GM18519 (cell line): ENCODE measurements around the gene HSPB2.

Experiments used
- ATAC-seq: cut with Tn5 transposase; IDR thresholded peaks from one replicate; pipeline ENCODE4 v1.9.1; 2021; ENCODE audit warnings: mild to moderate bottlenecking, moderate library complexity; ENCODE audit not compliant: unreplicated experiment, low FRiP score

The HSPB2 gene

DNA sequence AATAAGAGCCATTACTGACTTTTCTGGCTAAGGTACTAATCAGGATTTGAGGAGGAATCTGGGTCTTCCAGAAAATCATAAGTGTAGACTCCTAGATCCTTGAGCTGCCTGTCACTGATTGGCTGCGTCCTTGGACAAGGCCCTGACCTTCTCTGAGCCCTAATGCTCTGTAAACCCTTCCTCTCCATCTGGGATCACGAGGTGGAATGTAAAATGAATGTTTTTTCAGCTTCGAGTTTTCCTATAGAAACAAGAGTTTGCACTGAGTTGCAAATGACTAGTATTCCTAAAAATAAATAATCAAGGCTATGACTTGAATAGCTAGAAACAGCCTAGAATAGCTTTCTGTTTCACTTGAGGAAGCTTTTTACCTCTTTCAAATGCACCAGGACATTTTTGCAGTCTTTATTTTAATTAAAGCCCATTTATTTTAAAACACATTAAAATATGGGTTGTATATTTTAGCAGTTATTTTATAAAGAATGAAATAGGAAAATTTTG lies 23.6 kb downstream of the HSPB2 start:
- ATAC-seq, result no peak

DNA sequence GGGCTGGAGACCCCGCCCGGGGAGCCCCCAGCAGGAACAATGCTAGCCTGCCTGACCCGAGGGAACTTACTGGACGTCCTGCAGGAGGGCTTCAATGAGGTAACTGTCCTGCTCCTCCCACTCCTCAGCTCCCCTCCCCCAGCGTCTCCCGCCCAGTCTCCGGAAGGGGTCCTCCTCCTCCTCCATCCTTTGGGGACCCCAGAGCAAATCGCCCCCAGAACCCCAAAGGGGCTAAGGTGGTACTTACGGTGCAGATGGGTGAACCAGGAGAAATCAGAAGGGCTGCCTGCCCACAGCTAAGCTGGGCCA lies 24.9 kb downstream of the HSPB2 start:
- ATAC-seq, result no peak

DNA sequence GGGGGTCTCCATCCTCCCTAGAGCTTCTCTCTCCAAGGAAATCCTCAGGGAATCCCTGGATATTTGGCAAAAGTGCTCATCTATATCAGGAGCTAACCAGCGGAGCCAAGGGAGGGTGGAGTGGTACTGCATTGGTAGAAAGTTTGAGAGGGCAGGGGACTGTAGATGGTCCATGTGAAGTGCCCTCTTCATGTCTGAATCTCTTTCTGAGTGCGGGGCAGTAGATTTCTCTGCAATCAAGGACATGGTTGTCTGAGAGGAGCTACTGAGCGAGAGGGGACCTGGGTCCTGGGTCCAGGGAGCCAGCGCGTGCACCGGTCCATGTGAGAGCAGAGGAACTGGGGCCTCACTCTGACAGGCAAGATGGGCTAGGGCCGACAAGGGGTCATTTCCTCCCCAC lies 25.3 kb downstream of the HSPB2 start:
- ATAC-seq, result no peak

DNA sequence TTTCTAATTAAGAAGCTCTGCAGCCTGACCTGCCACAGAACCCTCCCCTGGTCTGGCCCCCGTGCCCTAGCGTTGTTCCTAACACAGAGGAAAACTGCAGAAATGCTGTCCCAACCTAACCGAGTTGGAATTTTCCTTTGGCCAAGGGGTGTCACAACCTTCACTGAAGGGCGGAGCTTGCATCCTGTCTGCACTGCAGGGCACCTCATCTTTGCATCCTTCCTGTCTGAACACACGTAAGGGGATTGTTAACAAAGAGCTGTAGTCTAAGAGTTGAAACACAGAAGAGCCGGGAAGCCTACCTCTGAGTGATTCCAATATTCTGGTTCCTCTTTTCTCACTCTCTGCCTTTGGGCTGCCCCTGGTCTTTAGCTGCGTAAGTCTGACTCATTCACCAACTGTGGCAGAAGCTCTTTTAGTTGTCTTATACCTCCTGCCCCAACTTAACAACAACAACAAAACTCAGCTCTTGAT lies 26.2 kb downstream of the HSPB2 start:
- ATAC-seq, result peak; percentile 87

- ATAC-seq, result no peak
Measured at GRCh38 chr11:111939836-111940604, 27.5 kb downstream of the HSPB2 start.

GRCh38 chr11:111941963-111942362 lies 29.4 kb downstream of the HSPB2 start:
- no peak for ATAC-seq

- no peak for ATAC-seq
Measured at GRCh38 chr11:111942829-111943228, 30.3 kb downstream of the HSPB2 start.

DNA sequence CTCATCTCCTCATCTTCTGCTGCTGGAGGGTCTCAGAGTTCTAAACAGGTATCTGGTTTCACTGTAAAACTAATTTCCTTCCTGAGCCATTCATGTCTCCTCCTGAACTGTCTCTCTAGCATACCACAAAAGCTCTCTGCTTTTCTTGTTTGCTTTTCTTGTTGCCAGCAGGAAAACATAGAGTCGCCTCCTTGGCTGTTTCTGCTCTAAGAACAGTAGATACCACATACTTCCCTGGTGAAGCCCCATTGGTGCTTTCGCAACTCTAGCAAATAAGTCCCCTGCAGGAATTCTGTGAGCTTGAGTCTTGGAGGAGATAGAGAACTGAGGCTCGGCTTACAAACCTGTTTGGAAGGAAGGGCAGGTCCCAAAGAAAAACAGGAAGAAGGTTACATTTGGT lies 31.6 kb downstream of the HSPB2 start:
- ATAC-seq, result no peak

- ATAC-seq, result no peak
Measured at GRCh38 chr11:111944651-111945051, 32.1 kb downstream of the HSPB2 start.

DNA sequence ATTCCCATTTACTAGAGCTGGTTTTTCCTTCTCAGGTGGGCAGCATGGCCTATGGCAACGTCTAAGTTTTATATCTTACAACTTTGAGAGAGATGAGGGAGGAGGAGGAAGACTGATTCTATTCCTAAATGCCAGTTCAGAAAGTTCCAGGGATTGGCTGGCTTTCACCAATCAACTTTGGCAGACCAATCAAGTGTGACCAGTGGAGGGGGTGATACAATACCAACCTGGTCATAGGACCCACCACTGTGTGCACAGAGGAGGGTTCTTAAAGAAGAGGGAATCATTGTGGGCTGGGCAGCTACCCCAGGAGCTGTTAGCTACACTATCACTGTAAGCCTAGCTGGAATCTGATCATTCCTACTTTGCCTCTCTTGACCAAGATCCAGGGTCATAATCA lies 32.7 kb downstream of the HSPB2 start:
- ATAC-seq, result no peak

- no peak for ATAC-seq
Measured at GRCh38 chr11:111946499-111946898, 34.0 kb downstream of the HSPB2 start.

- ATAC-seq, result no peak
Measured at GRCh38 chr11:111947143-111947542, 34.6 kb downstream of the HSPB2 start.

- no peak for ATAC-seq
Measured at GRCh38 chr11:111949519-111950426, 37.2 kb downstream of the HSPB2 start.

DNA sequence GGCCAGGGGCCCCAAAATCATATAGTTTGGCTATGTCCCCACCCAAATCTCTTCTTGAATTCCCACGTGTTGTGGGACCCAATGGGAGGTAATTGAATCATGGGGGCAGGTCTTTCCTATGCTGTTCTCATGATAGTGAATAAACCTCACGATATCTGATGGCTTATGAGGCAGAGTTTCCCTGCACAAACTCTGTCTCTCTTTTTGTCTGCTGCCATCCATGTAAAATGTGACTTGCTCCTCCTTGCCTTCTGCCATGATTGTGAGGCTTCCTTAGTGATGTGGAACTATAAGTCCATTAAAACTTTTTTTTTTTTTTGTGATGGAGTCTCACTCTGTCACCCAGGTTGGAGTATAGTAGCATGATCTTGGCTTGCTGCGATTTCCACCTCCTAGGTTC lies 39.0 kb downstream of the HSPB2 start:
- no peak for ATAC-seq

- ATAC-seq, result no peak
Measured at GRCh38 chr11:111954154-111954553, 41.6 kb downstream of the HSPB2 start.

DNA sequence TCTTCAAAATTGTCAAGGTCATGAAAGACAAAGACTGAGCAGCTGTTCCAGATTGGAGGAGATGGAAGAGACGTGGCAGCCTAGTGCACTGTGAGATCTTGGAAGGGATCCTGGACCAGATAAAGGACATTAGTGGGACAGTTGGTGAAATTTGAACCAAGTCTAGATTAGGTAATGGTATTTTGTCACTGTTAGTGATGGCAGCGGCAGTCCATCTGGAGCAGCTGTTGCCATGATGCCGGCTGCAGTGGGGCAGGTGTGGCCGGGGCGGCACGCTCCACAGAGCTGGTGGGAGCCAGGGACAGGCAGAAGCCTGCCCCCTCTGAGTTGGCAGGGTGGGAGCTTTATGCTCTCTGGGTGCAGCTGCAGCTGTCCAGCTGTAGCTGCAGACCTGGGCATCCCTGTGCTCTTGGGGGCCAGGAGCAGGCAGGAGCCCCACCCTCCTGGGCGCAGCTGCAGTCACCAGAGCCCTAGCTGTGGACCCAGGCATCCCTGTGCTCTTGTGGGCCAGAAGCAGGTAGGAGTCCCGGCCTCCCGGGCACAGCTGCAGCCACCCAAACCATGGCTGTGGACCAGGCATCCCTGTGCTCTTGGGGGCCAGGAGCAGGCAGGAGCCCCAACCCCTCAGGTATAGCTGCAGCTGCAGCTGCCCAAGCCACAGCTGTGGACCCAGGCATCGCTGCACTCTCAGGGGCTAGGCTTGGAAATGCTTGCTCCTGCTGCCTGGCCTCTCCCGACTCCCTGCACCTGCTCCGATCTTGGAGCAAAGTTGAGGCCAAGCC lies 45.3 kb downstream of the HSPB2 start:
- ATAC-seq, result no peak

DNA sequence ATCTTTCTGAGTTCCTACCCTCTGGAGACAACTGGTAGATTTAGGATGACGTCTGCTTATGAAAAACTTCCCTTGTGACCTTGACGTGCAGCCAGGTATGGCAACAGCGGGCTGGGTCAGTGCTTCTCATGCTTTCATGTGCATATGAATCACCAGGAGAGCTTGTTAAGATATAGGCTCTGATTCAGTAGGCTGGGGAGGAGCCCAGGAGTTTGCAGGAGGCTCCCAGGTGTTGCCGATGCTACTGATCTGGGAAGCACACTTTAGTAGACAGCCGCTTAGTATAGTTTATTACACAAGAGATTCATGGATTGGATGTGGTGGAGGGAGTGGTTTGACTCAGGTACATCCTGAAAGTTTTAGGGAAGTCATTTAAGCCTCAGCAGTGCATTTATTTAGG lies 48.4 kb downstream of the HSPB2 start:
- no peak for ATAC-seq

DNA sequence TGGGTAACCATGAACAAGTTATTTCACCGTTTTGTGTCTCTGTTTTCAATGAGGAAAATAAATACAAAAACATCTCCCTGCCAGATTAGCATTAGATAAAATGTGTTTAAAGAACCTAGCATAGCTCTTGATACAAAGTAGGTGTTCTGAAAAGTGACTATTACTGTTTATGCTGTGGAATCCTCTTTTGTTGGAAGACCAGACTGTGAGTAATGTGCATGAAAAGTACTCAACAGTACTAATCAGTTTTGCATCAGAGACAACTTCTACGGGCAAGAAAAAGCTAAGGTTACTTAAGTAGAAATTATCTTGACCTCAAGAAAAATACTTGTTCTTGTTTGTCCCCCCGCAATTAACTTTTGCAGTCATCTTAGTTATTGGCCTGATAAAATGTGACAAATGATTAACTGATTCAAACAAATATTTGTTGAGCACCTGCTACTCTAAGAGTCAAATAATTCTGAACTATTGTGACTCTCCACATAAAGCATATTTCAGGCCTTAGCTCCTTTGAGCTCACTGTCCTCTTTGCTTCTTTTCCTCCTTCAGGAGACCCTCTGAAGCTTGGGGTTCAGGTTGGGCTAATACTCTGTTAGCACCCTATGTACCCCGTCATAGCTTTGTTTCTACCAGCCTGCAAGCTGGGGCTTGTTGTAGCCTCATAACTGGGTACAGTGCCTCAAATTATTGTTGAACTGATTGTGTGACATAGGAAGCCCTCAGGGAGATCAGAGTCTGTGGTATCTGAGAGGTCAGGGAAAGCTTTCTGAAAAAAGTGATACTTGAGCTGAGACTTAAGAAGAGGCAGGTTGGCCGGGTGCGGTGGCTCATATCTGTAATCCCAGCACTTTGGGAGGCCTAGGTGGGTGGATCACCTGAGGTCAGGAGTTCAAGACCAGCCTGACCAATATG lies 49.1 kb downstream of the HSPB2 start:
- ATAC-seq, result no peak
